SK-N-MC (cell line): ENCODE data around the gene MACIR.

ENCODE experiments used
- EZH2 ChIP-seq: fragments of 200-600 bp; sonication (generic); IDR thresholded peaks from one replicate; pipeline ENCODE4 v1.6.1; 2017; ENCODE audit warnings: antibody characterized with exemption
- FOXP2 ChIP-seq: optimal IDR thresholded peaks from 2 replicates; pipeline ENCODE3; 2011; ENCODE audit warnings: mild to moderate bottlenecking, moderate library complexity; ENCODE audit not compliant: insufficient read depth; ENCODE audit errors: extremely low read length, control extremely low read depth
- POLR2AphosphoS5 ChIP-seq: IDR thresholded peaks from 2 replicates; pipeline ENCODE4 v1.6.1; 2012; ENCODE audit warnings: mild to moderate bottlenecking, low read depth, low read length, borderline replicate concordance

DNA sequence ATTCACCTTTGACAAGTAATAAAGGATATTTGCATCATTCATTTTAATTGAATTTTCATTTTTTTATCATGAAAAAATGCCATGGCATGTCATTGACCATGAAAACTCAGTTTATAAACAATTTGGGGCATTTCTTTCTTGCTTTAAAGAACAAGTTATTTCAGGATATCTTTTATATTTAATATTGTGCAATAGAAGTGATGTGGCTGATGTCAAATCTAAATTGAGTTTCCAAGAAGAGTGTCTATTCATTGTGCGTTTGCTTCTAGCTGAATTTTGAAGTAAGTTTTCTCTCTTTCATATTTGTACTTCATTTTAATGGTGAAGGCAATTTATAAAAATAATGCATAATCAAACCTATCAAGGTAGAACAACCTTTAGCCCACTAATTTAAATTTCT is 30.5 kb downstream of the MACIR start:
- TF ChIP-seq POLR2AphosphoS5 (no peak), FOXP2 (no peak), EZH2 (no peak)
